Spleen (tissue), 11 donors: Measurements from ENCODE around the gene ITPA. TPM values are rescaled to one million over a fixed set of nuclear protein-coding genes. Genes with fewer than 3 reads are reported as not detected.

Experiments
- DNase-seq: peaks from one replicate; pipeline ENCODE4 v3.0.0-alpha.2; 2020
- H3K27ac ChIP-seq, 8 donors: fragments of 200-600 bp; sonication (generic) in 7 of 8; 1 replicate in 4 of 8; 2 replicates in 4 of 8; pipeline versions ENCODE4 v1.5.0 to v1.8.0; 2016 to 2021; ENCODE audit warnings: inconsistent platforms in 4 of 8, mild to moderate bottlenecking in 4 of 8, moderate library complexity in 1 of 8
- H3K27me3 ChIP-seq, 7 donors: fragments of 200-600 bp; sonication (generic) in 6 of 7; replicated peaks in 1 of 7; 1 replicate in 4 of 7; 2 replicates in 3 of 7; pipeline versions ENCODE4 v1.5.0 to v1.8.0; 2016 to 2021; ENCODE audit warnings: inconsistent platforms in 3 of 7, mild to moderate bottlenecking in 1 of 7
- H3K36me3 ChIP-seq, 6 donors: fragments of 200-600 bp; sonication (generic) in 5 of 6; 1 replicate in 4 of 6; 2 replicates in 2 of 6; pipeline versions ENCODE4 v1.5.0 to v1.8.0; 2016 to 2021; ENCODE audit warnings: inconsistent platforms in 2 of 6
- H3K4me1 ChIP-seq, 6 donors: fragments of 200-600 bp; sonication (generic) in 5 of 6; 1 replicate in 3 of 6; 2 replicates in 3 of 6; pipeline versions ENCODE4 v1.5.0 to v1.8.0; 2016 to 2021; ENCODE audit warnings: inconsistent platforms in 3 of 6
- H3K4me3 ChIP-seq, 8 donors: fragments of 200-600 bp; sonication (generic) in 7 of 8; 1 replicate in 4 of 8; 2 replicates in 4 of 8; pipeline versions ENCODE4 v1.5.0 to v1.8.0; 2016 to 2021; ENCODE audit warnings: inconsistent platforms in 4 of 8, mild to moderate bottlenecking in 4 of 8, moderate library complexity in 2 of 8
- H3K9me3 ChIP-seq, 8 donors: fragments of 200-600 bp; sonication (generic) in 7 of 8; 1 replicate in 4 of 8; 2 replicates in 4 of 8; pipeline versions ENCODE4 v1.5.0 to v1.8.0; 2016 to 2021; ENCODE audit warnings: inconsistent platforms in 4 of 8
- POLR2A ChIP-seq, 3 donors: fragments of 450-650 bp; IDR thresholded peaks; one replicate each; pipeline ENCODE4 v1.5.1; 2017; ENCODE audit warnings: antibody characterized with exemption in 3 of 3, mild to moderate bottlenecking in 1 of 3
- POLR2AphosphoS5 ChIP-seq, 3 donors: sonication (generic); formaldehyde crosslinking; IDR thresholded peaks; one replicate each; pipeline ENCODE4 v1.5.1; 2017; ENCODE audit warnings: antibody characterized with exemption in 3 of 3
- WGBS, 5 donors: extraction: QIAGEN DNeasy Blood & Tissue Kit in 3 of 5; methylation state at CpG; one replicate each; pipeline versions ENCODE4 v1.1.5 to v1.1.7; 2013 to 2018; 5-methylcytosine and 5-hydroxymethylcytosine counted together
- intact Hi-C: fragments of 100-400 bp; cut with DNase I; formaldehyde crosslinking; loops from one replicate; pipeline ENCODE4 v1.15.0; 2023; ENCODE audit warnings: low total_unique reads
- polyA plus RNA-seq, 3 donors: library from polyadenylated mRNA; stranded (reverse); fragments of 200-250 nt; gene quantifications; one replicate each; pipeline ENCODE4 v1.2.1, GENCODE V29; 2013
- total RNA-seq, 7 donors: library from RNA; depleted of rRNA in 3 of 7; stranded (reverse); fragments of >200 nt in 3 of 7; fragmentation: NEBNext Ultra II Directional in 4 of 7; extraction: Animal tissue kit (Norgen Biotek cat#: 25700) in 4 of 7; gene quantifications; one replicate each; pipeline versions ENCODE4 v1.1.0 to v1.2.1, GENCODE V29; 2016 to 2021
- TF ChIP-seq, protein P1 (sequence below), 11 experiments: fragments of 200-600 bp in 7 of 11; fragments of 450-650 bp in 4 of 11; sonication (generic) in 4 of 11; IDR thresholded peaks in 8 of 11; conservative IDR thresholded peaks in 3 of 11; 1 replicate in 7 of 11; 2 replicates in 4 of 11; pipeline versions ENCODE4 v1.4.0 to v1.8.0; 2016 to 2021; ENCODE audit warnings: antibody characterized with exemption in 11 of 11, inconsistent platforms in 4 of 11, mild to moderate bottlenecking in 1 of 11
- donor health status: healthy with polysubstance abuse.
- donor health status: DM: no; HTN: no; CAD: no; lungs with moderate emphysema.
- donor health status: DM: no; HTN: no; CAD: no.
- donor health status: Bipolar disorder and iron deficiency.
- donor health status: healthy.
- donor health status: DM: no; HTN: no; CAD: no.
- donor health status: DM: yes; HTN: yes; CAD: no.

Gene ITPA
- total and polyA plus RNA-seq, 10 donors, result 26.1 to 173 (median 43.9) TPM

DNA sequence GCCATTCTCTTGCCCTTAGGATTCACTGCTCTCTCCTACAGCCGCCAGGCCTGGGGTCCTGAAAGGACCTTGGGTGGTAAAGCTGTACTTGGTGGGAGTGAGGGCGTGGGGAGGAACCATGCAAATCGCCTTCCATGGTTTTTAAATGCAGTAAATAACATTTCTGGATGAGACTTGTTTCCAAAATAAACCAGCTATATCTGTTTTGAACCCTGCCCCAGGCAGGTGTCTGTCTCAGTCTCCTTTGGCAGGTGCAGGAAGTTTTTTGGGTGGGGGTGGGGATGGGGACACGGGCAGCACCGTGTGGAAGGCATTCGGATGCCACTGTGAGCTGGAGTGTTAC is 14.3 kb downstream of the ITPA start:
- no peaks in the 10 kb centered on the region for H3K9me3 ChIP-seq
- H3K36me3 ChIP-seq, result peaks cover 0 to 75% (median 50%) of the 10 kb centered on the region in 6 donors
- H3K4me3 ChIP-seq, result no peak overlapping the region
- DNase-seq, result no peak
- H3K4me1 ChIP-seq, result peaks cover 6 to 25% (median 18%) of the 10 kb centered on the region in 6 donors
- no peaks in the 10 kb centered on the region for H3K27me3 ChIP-seq
- peak overlapping the region in 4 of 8 donors; percentile 36 to 52 (median 48) for H3K27ac ChIP-seq
- TF ChIP-seq POLR2AphosphoS5 (IDR thresholded peaks at IDR 0.05) (no peak), POLR2A (IDR thresholded peaks at IDR 0.05) (no peak)
- TF ChIP-seq, protein P1, sequence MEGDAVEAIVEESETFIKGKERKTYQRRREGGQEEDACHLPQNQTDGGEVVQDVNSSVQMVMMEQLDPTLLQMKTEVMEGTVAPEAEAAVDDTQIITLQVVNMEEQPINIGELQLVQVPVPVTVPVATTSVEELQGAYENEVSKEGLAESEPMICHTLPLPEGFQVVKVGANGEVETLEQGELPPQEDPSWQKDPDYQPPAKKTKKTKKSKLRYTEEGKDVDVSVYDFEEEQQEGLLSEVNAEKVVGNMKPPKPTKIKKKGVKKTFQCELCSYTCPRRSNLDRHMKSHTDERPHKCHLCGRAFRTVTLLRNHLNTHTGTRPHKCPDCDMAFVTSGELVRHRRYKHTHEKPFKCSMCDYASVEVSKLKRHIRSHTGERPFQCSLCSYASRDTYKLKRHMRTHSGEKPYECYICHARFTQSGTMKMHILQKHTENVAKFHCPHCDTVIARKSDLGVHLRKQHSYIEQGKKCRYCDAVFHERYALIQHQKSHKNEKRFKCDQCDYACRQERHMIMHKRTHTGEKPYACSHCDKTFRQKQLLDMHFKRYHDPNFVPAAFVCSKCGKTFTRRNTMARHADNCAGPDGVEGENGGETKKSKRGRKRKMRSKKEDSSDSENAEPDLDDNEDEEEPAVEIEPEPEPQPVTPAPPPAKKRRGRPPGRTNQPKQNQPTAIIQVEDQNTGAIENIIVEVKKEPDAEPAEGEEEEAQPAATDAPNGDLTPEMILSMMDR (IDR thresholded peaks at IDR 0.05 in 8 of 11, conservative IDR thresholded peaks at IDR 0.05 in 3 of 11), result no peak
- 73 to 83% (median 77%) methylated on average over 6 of the region's 6 CpGs for WGBS, 5 donors
- intact Hi-C loops, result no loop called here

DNA sequence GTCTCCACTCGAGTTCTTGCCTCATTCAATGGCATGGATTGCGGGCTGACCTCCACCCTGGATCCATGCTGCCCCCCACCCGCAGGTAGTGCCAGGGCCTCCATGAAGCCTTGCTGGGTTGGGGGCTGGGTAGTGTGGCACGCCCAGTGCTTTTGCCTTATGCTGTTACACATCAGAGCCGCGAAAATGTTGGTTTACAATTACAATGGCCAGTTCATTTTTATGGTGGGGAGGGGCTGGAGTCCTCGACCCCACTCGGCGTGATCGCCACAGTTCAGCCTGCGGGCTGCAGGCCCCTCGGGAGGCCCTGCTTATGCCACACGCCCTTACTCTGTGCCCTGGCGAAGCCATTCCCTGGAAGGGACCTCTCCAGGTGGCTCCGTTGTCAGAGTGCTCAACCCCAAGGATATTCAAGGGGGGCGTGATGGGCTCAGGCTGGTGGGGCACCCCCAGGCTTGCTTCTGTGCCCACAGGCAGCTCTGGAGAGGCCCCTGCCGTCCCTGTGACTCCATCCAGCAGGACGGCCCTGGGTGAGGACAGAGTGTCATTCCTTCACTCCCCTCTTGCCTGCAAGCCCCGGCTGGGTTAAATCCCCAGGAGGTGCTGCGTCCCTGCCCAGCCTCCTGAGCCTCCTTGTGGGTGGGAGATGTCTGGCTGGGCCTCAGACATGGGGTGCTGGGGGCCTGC is 14.8 kb downstream of the ITPA start:
- TF ChIP-seq POLR2AphosphoS5 (IDR thresholded peaks at IDR 0.05), result peak in 1 of 3 donors; percentile 37
- TF ChIP-seq, protein P1 (IDR thresholded peaks at IDR 0.05 in 8 of 11, conservative IDR thresholded peaks at IDR 0.05 in 3 of 11), result no peak
- TF ChIP-seq POLR2A (IDR thresholded peaks at IDR 0.05), result no peak
- H3K27ac ChIP-seq, result no peak overlapping the region
- H3K27me3 ChIP-seq, result no peaks in the 10 kb centered on the region
- H3K4me1 ChIP-seq, result peaks cover 5 to 22% (median 15%) of the 10 kb centered on the region in 6 donors
- no peaks in the 10 kb centered on the region for H3K9me3 ChIP-seq
- H3K36me3 ChIP-seq, result peaks cover 0 to 75% (median 50%) of the 10 kb centered on the region in 6 donors
- intact Hi-C loops, result no loop called here
- peak; percentile 72 for DNase-seq
- H3K4me3 ChIP-seq, result no peak overlapping the region
- 81 to 89% (median 89%) methylated on average over 19 to 20 of the region's 20 CpGs for WGBS, 5 donors

DNA sequence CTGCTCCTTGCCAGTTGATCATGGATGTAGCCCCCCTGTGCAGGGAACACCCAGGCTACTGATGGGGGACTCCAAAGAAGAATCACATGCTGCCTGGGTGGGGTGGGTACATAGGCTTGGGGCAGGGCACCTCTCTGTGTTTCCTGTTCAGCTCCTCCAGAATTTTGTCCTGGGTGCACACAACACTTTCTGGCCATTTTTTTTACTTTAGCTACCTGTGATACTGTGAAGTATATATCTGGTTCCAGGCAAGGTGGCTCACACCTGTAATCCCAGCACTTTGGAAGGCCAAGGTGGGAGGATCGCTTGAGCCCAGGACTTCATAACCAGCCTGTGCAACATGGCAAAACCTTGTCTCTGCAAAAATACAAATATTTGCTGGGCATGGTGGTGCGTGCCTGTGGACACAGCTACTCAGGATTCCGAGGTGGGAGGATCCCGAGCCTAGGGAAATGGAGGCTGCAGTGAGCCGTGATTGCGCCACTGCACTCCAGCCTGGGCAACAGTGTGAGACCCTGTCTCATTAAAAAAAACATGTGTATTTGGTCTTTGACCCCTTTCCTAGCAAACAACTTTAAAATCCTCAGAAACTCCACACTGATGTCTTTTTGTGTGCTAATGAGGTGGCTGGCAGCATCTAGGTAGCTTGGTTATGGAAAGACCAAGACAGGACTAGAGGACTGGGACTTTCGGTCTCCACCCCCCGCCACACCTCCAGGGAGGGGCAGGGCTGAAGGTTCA is 15.6 kb downstream of the ITPA start:
- no peak for DNase-seq
- TF ChIP-seq, protein P1 (IDR thresholded peaks at IDR 0.05 in 8 of 11, conservative IDR thresholded peaks at IDR 0.05 in 3 of 11), result no peak
- Histone ChIP-seq H3K4me3 (no peak overlapping the region), H3K27me3 (no peaks in the 10 kb centered on the region), H3K9me3 (no peaks in the 10 kb centered on the region), H3K36me3 (peaks cover 0 to 68% (median 47%) of the 10 kb centered on the region in 6 donors), H3K27ac (no peak overlapping the region), H3K4me1 (peaks cover 5 to 22% (median 15%) of the 10 kb centered on the region in 6 donors)
- WGBS, 5 donors, result 91 to 96% (median 96%) methylated on average over 8 of the region's 8 CpGs
- intact Hi-C loops, result no loop called here

DNA sequence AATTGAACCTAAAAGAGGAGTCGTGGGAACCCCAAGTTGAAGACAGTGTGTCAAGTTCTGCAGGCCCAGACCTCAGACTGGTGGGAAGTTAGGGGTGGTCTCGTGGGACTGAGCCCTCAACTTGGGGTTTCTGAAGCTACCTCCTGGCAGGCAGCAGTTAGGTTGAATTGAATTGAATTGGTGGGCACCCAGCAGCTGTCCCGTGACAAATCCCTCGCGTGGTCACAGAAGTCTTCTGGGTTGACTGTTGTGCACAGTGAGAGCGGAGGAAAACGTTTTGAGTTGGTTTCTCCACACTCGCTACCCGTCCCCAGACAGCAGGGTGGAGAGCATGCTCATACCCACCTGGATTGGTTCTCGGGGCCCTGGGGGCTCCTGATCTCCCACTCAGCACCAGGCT is 16.8 kb downstream of the ITPA start:
- Histone ChIP-seq H3K9me3 (no peaks in the 10 kb centered on the region), H3K4me1 (peaks cover 5 to 22% (median 15%) of the 10 kb centered on the region in 6 donors), H3K27me3 (no peaks in the 10 kb centered on the region), H3K4me3 (no peak overlapping the region), H3K36me3 (peaks cover 0 to 55% (median 37%) of the 10 kb centered on the region in 6 donors), H3K27ac (no peak overlapping the region)
- DNase-seq, result no peak
- intact Hi-C loops, result no loop called here
- no peak for TF ChIP-seq POLR2AphosphoS5 (IDR thresholded peaks at IDR 0.05)
- WGBS, 5 donors, result 79 to 91% (median 84%) methylated on average over 10 of the region's 10 CpGs
